ENCODE data around the gene NUDT16L1.

NUDT16L1 gene

GRCh38 chr16:4664538-4665418 lies 28.6 kb upstream of the NUDT16L1 start:
- no peak overlapping the region for H3K4me3 ChIP-seq (replicated peaks; ENCODE audit: low read depth, low read length)
- no peak for TF ChIP-seq CTCF (IDR thresholded peaks at IDR 0.05; ENCODE audit: low read depth, low read length, missing control alignments)
- DNase-seq (ENCODE audit: extremely low read depth, low read depth) = no peak

- no peak for TF ChIP-seq CTCF (IDR thresholded peaks at IDR 0.05; ENCODE audit: low read depth, low read length, missing control alignments)
- no peak for DNase-seq (ENCODE audit: extremely low read depth, low read depth)
- no peak overlapping the region for H3K4me3 ChIP-seq (replicated peaks; ENCODE audit: low read depth, low read length)
These were observed 26.7 kb upstream of the NUDT16L1 start for GRCh38 chr16:4666537-4667202.

GRCh38 chr16:4667203-4667963 lies 26.0 kb upstream of the NUDT16L1 start:
- TF ChIP-seq CTCF (IDR thresholded peaks at IDR 0.05; ENCODE audit: low read depth, low read length, missing control alignments) = no peak
- no peak overlapping the region for H3K4me3 ChIP-seq (replicated peaks; ENCODE audit: low read depth, low read length)
- no peak for DNase-seq (ENCODE audit: extremely low read depth, low read depth)

- no peak for TF ChIP-seq CTCF (IDR thresholded peaks at IDR 0.05; ENCODE audit: low read depth, low read length, missing control alignments)
- DNase-seq (ENCODE audit: extremely low read depth, low read depth) = no peak
- H3K4me3 ChIP-seq (replicated peaks; ENCODE audit: low read depth, low read length) = no peak overlapping the region
These were observed 24.9 kb upstream of the NUDT16L1 start for GRCh38 chr16:4668313-4668960.

GRCh38 chr16:4673387-4674046 lies 19.8 kb upstream of the NUDT16L1 start:
- DNase-seq (ENCODE audit: extremely low read depth, low read depth) = no peak
- TF ChIP-seq CTCF (IDR thresholded peaks at IDR 0.05; ENCODE audit: low read depth, low read length, missing control alignments) = no peak
- no peak overlapping the region for H3K4me3 ChIP-seq (replicated peaks; ENCODE audit: low read depth, low read length)

Measured in HFF-Myc (cell line).